Activated effector memory CD4-positive, alpha-beta T cell treated with Interleukin-2 at 50 U/mL for 16 hours (primary cell): ENCODE results near the gene IRF3.

Source experiments
- DNase-seq: peaks from one replicate; pipeline ENCODE4 v3.0.0-alpha.2; 2020

IRF3 gene

DNA sequence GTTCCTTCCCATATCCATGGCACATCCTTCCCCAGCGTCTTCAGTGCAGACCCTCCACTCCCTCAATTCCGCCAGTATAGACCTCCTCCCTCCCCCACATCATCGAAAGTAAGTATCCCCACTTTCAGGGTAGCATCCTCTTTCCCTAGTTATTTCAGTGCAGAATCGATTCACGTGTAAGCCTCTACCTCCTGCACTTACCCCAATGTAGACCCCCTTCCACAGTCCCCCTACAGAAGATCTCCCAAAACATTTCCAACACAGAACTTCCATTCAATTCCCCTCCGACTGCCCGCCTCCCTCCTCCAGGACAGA, 664 bp downstream of the IRF3 start:
- no peak for DNase-seq

- peak; percentile 90 for DNase-seq
These were observed 1.3 kb downstream of the IRF3 start for GRCh38 chr19:49664171-49665035.

DNA sequence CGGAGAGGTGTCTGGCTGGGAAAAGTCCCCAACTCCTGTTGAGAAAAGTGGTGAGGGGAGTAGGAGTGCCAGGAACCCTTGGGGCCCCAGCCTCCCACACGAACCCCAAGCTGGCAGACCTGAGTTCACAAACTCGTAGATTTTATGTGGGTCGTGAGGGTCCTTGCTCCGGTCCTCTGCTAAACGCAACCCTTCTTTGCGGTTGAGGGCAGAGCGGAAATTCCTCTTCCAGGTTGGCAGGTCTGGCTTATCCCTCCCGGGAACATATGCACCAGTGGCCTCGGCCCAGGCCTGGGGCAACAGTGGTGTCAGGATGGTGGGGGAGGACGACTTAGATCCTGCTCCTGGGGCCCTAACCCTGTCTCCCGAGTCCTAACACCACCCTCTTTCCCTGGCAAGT, 2.4 kb downstream of the IRF3 start:
- DNase-seq, result no peak

DNA sequence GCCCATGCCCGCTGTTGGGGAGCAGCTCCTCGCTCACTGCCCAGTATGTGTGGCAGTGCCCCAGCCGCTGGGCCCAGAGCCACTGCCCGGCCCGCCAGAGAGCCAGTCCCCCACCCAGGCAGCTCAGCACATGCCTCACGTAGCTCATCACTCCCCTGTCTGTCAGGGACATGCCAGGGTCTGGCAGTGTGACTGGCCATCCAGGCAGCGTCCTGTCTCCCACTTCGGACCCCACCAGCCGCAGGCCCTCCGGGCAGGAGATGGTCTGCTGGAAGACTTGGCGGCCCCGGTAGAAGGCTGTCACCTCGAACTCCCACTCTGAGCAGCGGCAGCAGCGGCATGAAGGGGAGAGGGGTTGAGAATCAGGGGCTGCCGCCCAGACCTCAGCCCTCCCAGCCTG, 3.6 kb downstream of the IRF3 start:
- no peak for DNase-seq

GRCh38 chr19:49660338-49660961, 5.2 kb downstream of the IRF3 start:
- no peak for DNase-seq

DNA sequence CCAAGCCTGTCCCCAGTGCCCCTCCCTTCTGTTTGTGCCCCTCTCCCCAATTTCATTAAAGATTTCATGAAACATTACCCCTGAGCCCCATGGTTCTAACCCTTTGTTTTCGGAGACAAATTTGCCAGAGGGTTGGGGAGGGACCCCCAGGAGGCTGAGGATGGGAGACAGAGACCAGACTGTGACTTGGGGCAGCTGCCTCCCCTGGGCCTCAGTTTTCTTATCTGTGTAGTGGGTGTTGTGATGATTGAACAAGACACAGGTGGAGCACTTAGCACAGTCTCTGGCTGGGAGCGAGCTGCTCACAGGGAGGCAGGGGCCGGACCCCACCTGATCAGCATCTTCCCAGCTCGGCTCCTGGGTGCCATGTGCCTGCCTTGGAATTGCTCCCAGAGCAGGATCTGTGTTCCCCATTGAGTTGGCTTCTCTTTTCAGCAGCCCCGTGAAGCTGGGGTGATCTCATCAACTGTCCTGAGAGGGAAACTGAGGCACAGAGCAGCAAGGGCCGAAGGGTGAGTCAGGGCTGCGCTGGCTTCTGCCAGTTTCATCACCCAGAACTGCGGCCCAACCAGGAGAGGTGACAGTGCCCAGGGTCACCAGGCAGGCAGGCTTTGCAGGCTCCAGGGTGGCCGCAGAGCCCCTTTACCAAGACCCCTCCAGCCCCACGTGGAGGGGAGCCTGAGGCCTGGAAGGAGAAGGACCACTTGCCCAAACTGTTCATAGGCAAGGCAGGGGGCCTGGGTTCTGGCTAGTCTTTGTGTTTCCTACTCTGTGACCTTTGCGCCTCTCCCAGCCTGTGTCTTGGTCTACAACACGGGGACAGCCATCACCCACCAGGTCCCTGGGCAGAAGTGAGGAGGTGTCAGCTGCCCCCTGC, 6.9 kb downstream of the IRF3 start:
- no peak for DNase-seq

GRCh38 chr19:49658139-49658517, 7.5 kb downstream of the IRF3 start:
- no peak for DNase-seq

DNA sequence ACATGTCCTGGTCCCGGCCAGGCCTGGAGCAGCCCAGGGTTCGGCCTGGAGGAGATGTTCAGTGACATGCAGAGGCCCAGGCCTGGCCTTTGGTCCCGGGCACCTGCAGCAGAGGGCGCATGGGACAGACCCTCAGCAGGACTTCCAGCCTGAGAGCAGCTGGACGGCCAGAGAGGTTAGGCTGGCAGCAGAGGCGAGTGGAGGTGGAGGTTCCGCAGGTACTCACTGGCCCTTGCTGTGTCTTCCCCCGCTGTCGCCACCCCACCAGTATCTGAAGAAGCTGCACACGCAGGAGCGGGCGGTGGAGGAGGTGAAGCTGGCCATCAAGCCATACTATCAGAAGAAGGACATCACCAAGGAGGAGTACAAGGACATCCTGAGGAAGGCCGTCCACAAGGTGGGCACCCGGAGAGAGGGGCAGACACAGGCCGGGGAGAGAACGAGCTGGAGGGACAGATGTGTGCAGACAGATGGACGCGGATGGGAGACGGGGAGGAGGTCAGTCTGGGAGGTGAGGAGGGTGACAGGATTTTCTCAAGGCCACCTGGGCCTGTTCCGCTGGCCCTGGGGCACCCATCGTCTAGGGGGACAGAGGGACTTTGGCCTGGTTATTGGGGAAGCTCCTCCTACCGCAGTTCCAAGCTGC, 8.0 kb downstream of the IRF3 start:
- DNase-seq, result no peak

DNA sequence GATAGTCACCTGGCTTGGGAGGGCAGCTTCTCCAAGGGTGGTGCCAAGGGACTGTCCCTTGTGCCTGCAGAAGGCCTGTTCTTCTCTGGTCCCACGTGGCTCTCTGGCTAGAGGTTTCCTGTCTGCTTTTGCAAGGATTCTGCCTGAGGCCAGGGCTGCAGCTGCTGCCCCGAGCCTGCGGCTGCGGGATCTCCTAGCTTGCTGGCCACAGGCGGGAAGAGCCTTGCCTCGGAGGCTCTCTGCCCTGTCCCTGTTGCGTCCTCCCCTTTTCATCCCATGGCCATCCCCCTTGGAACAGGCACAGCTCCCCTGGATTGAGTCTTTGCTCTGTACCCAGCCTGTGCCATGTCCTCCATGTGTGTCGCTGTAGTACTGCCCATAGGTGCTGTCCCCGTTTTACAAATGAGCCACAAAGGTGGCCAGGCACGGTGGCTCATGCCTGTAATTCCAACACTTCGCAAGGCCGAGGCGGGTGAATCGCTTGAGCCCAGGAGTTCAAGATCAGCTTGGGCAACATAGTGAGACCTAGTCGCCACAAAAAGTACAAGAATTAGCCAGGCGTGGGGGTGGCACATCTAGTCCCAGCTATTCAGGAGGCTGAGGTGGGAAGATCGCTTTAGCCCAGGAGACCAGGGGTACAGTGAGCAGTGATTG, 9.1 kb downstream of the IRF3 start:
- no peak for DNase-seq

GRCh38 chr19:49655570-49656455, 9.8 kb downstream of the IRF3 start:
- DNase-seq, result no peak

GRCh38 chr19:49654581-49654980, 11.1 kb downstream of the IRF3 start:
- no peak for DNase-seq

DNA sequence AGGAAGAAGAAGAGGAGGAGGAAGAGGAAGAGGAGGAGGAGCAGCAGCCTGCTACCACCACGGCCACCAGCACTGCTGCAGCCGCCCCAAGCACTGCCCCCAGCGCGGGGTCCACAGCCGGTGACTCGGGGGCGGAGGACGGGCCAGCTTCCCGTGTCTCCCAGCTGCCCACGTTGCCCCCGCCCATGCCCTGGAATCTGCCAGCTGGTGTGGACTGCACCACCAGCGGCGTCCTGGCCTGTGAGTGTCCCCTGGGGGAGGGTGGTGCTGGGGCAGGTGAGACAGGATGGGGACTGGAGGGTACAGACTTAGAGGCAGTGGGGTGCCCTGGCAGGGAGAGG, 12.2 kb downstream of the IRF3 start:
- no peak for DNase-seq

- no peak for DNase-seq
These were observed 12.8 kb downstream of the IRF3 start for GRCh38 chr19:49652551-49653465.

- no peak for DNase-seq
These were observed 13.7 kb downstream of the IRF3 start for GRCh38 chr19:49651820-49652550.

DNA sequence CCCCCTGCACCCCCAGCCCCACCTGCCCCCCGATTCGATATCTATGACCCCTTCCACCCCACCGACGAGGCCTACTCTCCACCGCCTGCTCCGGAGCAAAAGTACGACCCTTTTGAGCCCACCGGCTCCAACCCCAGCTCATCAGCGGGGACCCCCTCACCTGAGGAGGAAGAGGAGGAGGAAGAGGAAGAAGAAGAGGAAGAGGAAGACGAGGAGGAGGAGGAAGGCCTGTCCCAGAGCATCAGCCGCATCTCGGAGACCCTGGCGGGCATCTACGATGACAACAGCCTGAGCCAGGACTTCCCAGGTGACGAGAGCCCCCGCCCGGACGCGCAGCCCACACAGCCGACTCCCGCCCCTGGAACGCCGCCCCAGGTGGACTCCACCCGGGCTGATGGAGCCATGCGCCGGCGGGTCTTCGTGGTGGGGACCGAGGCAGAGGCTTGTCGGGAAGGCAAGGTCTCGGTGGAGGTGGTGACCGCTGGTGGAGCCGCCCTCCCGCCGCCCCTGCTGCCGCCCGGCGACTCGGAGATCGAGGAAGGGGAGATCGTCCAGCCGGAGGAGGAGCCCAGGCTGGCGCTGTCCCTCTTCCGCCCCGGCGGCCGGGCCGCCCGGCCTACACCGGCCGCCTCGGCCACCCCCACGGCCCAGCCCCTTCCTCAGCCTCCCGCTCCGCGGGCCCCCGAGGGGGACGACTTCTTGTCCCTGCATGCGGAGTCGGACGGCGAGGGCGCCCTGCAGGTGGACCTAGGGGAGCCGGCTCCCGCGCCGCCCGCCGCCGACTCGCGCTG, 14.4 kb downstream of the IRF3 start:
- no peak for DNase-seq

DNA sequence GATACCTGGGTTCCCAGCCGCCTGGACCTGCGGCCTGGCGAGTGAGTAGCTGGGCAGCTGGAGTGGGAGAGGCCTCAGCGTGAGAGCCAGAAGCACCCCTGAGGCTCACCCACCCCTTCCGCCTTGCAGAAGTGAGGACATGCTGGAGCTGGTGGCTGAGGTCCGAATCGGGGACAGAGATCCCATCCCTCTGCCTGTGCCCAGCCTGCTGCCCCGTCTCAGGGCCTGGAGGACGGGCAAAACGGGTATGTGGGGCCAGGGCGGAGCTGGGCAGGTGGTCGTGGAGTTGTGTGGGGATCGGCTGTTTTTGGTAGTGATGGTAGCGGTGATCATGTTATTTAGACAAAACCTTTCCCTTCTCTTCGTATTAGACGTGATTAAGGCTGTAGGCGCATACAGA, 19.1 kb downstream of the IRF3 start:
- DNase-seq, result no peak

GRCh38 chr19:49645995-49646394, 19.7 kb downstream of the IRF3 start:
- DNase-seq, result no peak

DNA sequence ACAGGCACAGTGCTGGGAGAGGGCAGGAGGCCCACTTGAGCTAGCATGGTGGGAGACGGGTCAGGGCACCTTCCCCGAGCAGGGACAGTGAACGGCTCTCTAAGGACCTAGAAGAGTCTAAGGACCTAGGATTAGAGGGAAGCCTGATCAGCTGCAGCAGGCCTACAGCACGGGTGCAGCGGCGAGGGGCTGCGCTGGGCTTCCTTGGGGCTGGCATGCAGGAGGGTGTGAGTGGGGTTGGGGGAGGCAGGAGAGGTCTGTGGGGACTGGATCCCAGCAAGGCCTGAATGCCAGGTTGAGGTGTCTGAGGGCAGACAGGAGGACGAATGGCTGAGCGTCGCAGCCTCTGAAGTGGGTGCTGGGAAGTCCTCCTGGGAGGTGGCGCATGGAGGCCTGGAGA, 20.1 kb downstream of the IRF3 start:
- DNase-seq, result no peak

DNA sequence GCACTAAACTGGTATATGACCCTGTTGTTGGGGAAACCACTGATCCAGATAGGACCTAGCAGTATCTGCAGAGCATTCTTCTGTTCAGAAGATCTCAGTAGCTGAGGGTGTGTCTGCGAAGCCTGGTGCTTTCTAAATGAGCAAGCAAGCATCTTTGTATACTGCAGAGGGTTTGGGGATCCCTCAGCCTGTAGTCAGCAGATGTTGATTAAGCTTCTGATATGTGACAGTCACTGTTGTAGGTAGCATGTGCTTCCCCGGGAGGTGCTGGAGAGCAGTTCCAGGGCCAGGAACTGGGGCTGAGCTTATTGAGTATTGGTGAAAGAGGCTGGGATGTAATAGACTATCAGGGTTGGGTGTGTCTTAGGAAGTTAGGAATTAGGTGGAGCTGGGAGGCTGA, 22.2 kb downstream of the IRF3 start:
- DNase-seq, result no peak
